Cardiac fibroblast (primary cell): Measurements from ENCODE around the gene WNT5A.
"Not testable (repeated sequence)": the region's sequence is repeated elsewhere in the genome, so short reads cannot be mapped to it uniquely, and the experiment has no call there.

Source experiments
- DNase-seq, 2 donors: peaks; one replicate each; pipeline versions ENCODE4 v3.0.0 to v3.0.0-alpha.2; 2010; ENCODE audit warnings: low read depth in 2 of 2
- H3K4me3 ChIP-seq, 2 donors: replicated peaks in 1 of 2; 1 replicate in 1 of 2; 2 replicates in 1 of 2; pipeline ENCODE4 v1.5.1; 2011; ENCODE audit warnings: low read depth in 2 of 2, low read length in 2 of 2, mild to moderate bottlenecking in 2 of 2, moderate library complexity in 1 of 2
- CTCF ChIP-seq: IDR thresholded peaks from one replicate; pipeline ENCODE4 v1.5.1; 2011; ENCODE audit warnings: low read depth, mild to moderate bottlenecking, low read length, inconsistent platforms

Gene WNT5A

GRCh38 chr3:55508335-55508734, 21.2 kb upstream of the WNT5A start:
- no peak overlapping the region for H3K4me3 ChIP-seq
- TF ChIP-seq CTCF = no peak
- no peak for DNase-seq

- DNase-seq = no peak
- TF ChIP-seq CTCF = no peak
- no peak overlapping the region for H3K4me3 ChIP-seq
Observed at GRCh38 chr3:55507808-55508207, 20.7 kb upstream of the WNT5A start.

- H3K4me3 ChIP-seq = no peak overlapping the region
- no peak for DNase-seq
- no peak for TF ChIP-seq CTCF
Observed at GRCh38 chr3:55505776-55506175, 18.7 kb upstream of the WNT5A start.

GRCh38 chr3:55505102-55505501, 18.0 kb upstream of the WNT5A start:
- DNase-seq = peak in 1 of 2 donors; percentile 47
- not testable (repeated sequence) for H3K4me3 ChIP-seq
- TF ChIP-seq CTCF = peak; percentile 21

GRCh38 chr3:55501905-55502304, 14.8 kb upstream of the WNT5A start:
- TF ChIP-seq CTCF = no peak
- DNase-seq = no peak
- no peak overlapping the region for H3K4me3 ChIP-seq

- DNase-seq = peak in 1 of 2 donors; percentile 65
- TF ChIP-seq CTCF = no peak
- H3K4me3 ChIP-seq = no peak overlapping the region
Observed at GRCh38 chr3:55500555-55501330, 13.6 kb upstream of the WNT5A start.

- DNase-seq = no peak
- H3K4me3 ChIP-seq = no peak overlapping the region
- TF ChIP-seq CTCF = no peak
Observed at GRCh38 chr3:55498520-55498919, 11.4 kb upstream of the WNT5A start.
